Effector memory CD4-positive, alpha-beta T cell (primary cell): ENCODE results near the gene PON1.

ENCODE experiments used
- DNase-seq, 3 donors: peaks; one replicate each; pipeline ENCODE4 v3.0.0-alpha.2; 2020
- H3K27ac ChIP-seq: 2 replicates; pipeline ENCODE4 v1.7.0; 2013; ENCODE audit warnings: mild to moderate bottlenecking, low read length, moderate library complexity; ENCODE audit not compliant: insufficient read depth, poor library complexity, severe bottlenecking
- H3K27me3 ChIP-seq: replicated peaks from 2 replicates; pipeline ENCODE4 v1.7.0; 2013; ENCODE audit warnings: mild to moderate bottlenecking, low read length; ENCODE audit not compliant: insufficient read depth, control insufficient read depth, poor library complexity, severe bottlenecking
- H3K36me3 ChIP-seq: 2 replicates; pipeline ENCODE4 v1.7.0; 2013; ENCODE audit warnings: mild to moderate bottlenecking, low read length, moderate library complexity; ENCODE audit not compliant: control insufficient read depth, insufficient read depth
- H3K4me1 ChIP-seq: 2 replicates; pipeline ENCODE4 v1.7.0; 2013; ENCODE audit warnings: low read length, mild to moderate bottlenecking; ENCODE audit not compliant: control insufficient read depth, insufficient read depth, poor library complexity, severe bottlenecking
- H3K4me3 ChIP-seq: 2 replicates; pipeline ENCODE4 v1.7.0; 2013; ENCODE audit warnings: low read length, low read depth, mild to moderate bottlenecking; ENCODE audit not compliant: insufficient read depth, poor library complexity, severe bottlenecking
- H3K9me3 ChIP-seq: 2 replicates; pipeline ENCODE4 v1.7.0; 2013; ENCODE audit warnings: mild to moderate bottlenecking, low read length, moderate library complexity; ENCODE audit not compliant: control insufficient read depth

Gene PON1

GRCh38 chr7:95298091-95298490 is 26.2 kb downstream of the PON1 start:
- Histone ChIP-seq H3K27ac (no peak overlapping the region), H3K27me3 (no peaks in the 10 kb centered on the region), H3K4me3 (no peak overlapping the region), H3K36me3 (no peaks in the 10 kb centered on the region), H3K4me1 (no peaks in the 10 kb centered on the region), H3K9me3 (no peaks in the 10 kb centered on the region)
- no peak for DNase-seq

GRCh38 chr7:95297041-95297440 is 27.3 kb downstream of the PON1 start:
- Histone ChIP-seq H3K36me3 (no peaks in the 10 kb centered on the region), H3K27ac (no peak overlapping the region), H3K27me3 (no peaks in the 10 kb centered on the region), H3K9me3 (no peaks in the 10 kb centered on the region), H3K4me3 (no peak overlapping the region), H3K4me1 (no peaks in the 10 kb centered on the region)
- DNase-seq, result no peak

- Histone ChIP-seq H3K4me3 (no peak overlapping the region), H3K36me3 (no peaks in the 10 kb centered on the region), H3K9me3 (no peaks in the 10 kb centered on the region), H3K27ac (no peak overlapping the region), H3K4me1 (no peaks in the 10 kb centered on the region), H3K27me3 (no peaks in the 10 kb centered on the region)
- DNase-seq, result no peak
These were observed 27.9 kb downstream of the PON1 start for GRCh38 chr7:95296456-95296855.

GRCh38 chr7:95295397-95295796 is 28.9 kb downstream of the PON1 start:
- Histone ChIP-seq H3K27ac (no peak overlapping the region), H3K36me3 (no peaks in the 10 kb centered on the region), H3K27me3 (no peaks in the 10 kb centered on the region), H3K4me1 (no peaks in the 10 kb centered on the region), H3K9me3 (no peaks in the 10 kb centered on the region), H3K4me3 (no peak overlapping the region)
- no peak for DNase-seq

GRCh38 chr7:95290166-95290830 is 34.0 kb downstream of the PON1 start:
- Histone ChIP-seq H3K27me3 (no peaks in the 10 kb centered on the region), H3K36me3 (no peaks in the 10 kb centered on the region), H3K9me3 (no peaks in the 10 kb centered on the region), H3K4me3 (no peak overlapping the region), H3K27ac (no peak overlapping the region), H3K4me1 (no peaks in the 10 kb centered on the region)
- no peak for DNase-seq

- no peaks in the 10 kb centered on the region for H3K27me3 ChIP-seq
- no peaks in the 10 kb centered on the region for H3K36me3 ChIP-seq
- H3K4me1 ChIP-seq, result no peaks in the 10 kb centered on the region
- H3K27ac ChIP-seq, result no peak overlapping the region
- no peak for DNase-seq
- H3K9me3 ChIP-seq, result no peaks in the 10 kb centered on the region
- no peak overlapping the region for H3K4me3 ChIP-seq
These were observed 38.2 kb downstream of the PON1 start for GRCh38 chr7:95286096-95286495.

GRCh38 chr7:95279417-95279816 is 44.9 kb downstream of the PON1 start:
- no peak for DNase-seq
- Histone ChIP-seq H3K4me3 (no peak overlapping the region), H3K27me3 (no peaks in the 10 kb centered on the region), H3K36me3 (no peaks in the 10 kb centered on the region), H3K27ac (no peak overlapping the region), H3K4me1 (no peaks in the 10 kb centered on the region), H3K9me3 (no peaks in the 10 kb centered on the region)

GRCh38 chr7:95276114-95276513 is 48.2 kb downstream of the PON1 start:
- no peaks in the 10 kb centered on the region for H3K9me3 ChIP-seq
- no peak for DNase-seq

GRCh38 chr7:95269640-95270039 is 54.7 kb downstream of the PON1 start:
- H3K36me3 ChIP-seq, result no peaks in the 10 kb centered on the region
- H3K27me3 ChIP-seq, result no peaks in the 10 kb centered on the region
- H3K9me3 ChIP-seq, result no peaks in the 10 kb centered on the region
- DNase-seq, result no peak
- H3K4me1 ChIP-seq, result no peaks in the 10 kb centered on the region
- H3K4me3 ChIP-seq, result no peak overlapping the region
- no peak overlapping the region for H3K27ac ChIP-seq

More at GRCh38 chr7:95276114-95276513, 48.2 kb downstream of the PON1 start:
- no peak overlapping the region for H3K4me3 ChIP-seq
- no peaks in the 10 kb centered on the region for H3K36me3 ChIP-seq
- H3K4me1 ChIP-seq, result no peaks in the 10 kb centered on the region
- no peaks in the 10 kb centered on the region for H3K27me3 ChIP-seq
- H3K27ac ChIP-seq, result no peak overlapping the region

GRCh38 chr7:95267754-95268153 is 56.6 kb downstream of the PON1 start:
- Histone ChIP-seq H3K36me3 (no peaks in the 10 kb centered on the region), H3K27ac (no peak overlapping the region), H3K27me3 (no peaks in the 10 kb centered on the region), H3K4me3 (no peak overlapping the region), H3K4me1 (no peaks in the 10 kb centered on the region), H3K9me3 (no peaks in the 10 kb centered on the region)
- no peak for DNase-seq
